Progenitor cell of endocrine pancreas (in vitro differentiated cells): ENCODE data around the gene RGP1. TPM values are rescaled to one million over a fixed set of nuclear protein-coding genes. Genes with fewer than 3 reads are reported as not detected.

Experiments
- DNase-seq: peaks from one replicate; pipeline ENCODE4 v3.0.0; 2021; ENCODE audit warnings: low spot score; ENCODE audit not compliant: unreplicated experiment
- H3K27ac Mint-ChIP-seq: 2 replicates; pipeline ENCODE4 v1.8.0; 2021; ENCODE audit warnings: mild to moderate bottlenecking, moderate library complexity, mixed read lengths
- H3K27me3 Mint-ChIP-seq: 2 replicates; pipeline ENCODE4 v1.8.0; 2021; ENCODE audit warnings: mixed read lengths
- H3K36me3 Mint-ChIP-seq: 2 replicates; pipeline ENCODE4 v1.8.0; 2022; ENCODE audit warnings: mixed read lengths; ENCODE audit not compliant: insufficient read depth
- H3K4me1 Mint-ChIP-seq: 2 replicates; pipeline ENCODE4 v1.8.0; 2021; ENCODE audit warnings: low read depth, mixed read lengths
- H3K4me3 Mint-ChIP-seq: 2 replicates; pipeline ENCODE4 v1.8.0; 2021; ENCODE audit warnings: low read depth, mild to moderate bottlenecking, moderate library complexity, mixed read lengths
- H3K9me3 Mint-ChIP-seq: 2 replicates; pipeline ENCODE4 v1.8.0; 2021; ENCODE audit warnings: low read depth, mixed read lengths
- CTCF ChIP-seq: fragments of 200-600 bp; sonication (generic); IDR thresholded peaks from one replicate; pipeline ENCODE4 v1.5.0; 2021; ENCODE audit warnings: antibody characterized with exemption, mild to moderate bottlenecking; ENCODE audit not compliant: unreplicated experiment
- total RNA-seq: library from RNA; stranded (reverse); gene quantifications from 2 replicates; pipeline ENCODE4 v1.2.1, GENCODE V29; 2021

Gene RGP1
- total RNA-seq, 1 donor from 2014 or later = 40.0 TPM

GRCh38 chr9:35711501-35712428 lies 37.3 kb upstream of the RGP1 start:
- no peak for DNase-seq
- Mint-ChIP-seq H3K4me3 (no peak overlapping the region), H3K4me1 (no peaks in the 10 kb centered on the region), H3K27ac (no peak overlapping the region), H3K36me3 (peaks cover 41% of the 10 kb centered on the region), H3K9me3 (no peaks in the 10 kb centered on the region), H3K27me3 (no peaks in the 10 kb centered on the region)
- TF ChIP-seq CTCF = no peak

GRCh38 chr9:35712762-35713400 lies 36.2 kb upstream of the RGP1 start:
- no peak for DNase-seq
- Mint-ChIP-seq H3K36me3 (peaks cover 33% of the 10 kb centered on the region), H3K9me3 (no peaks in the 10 kb centered on the region), H3K4me1 (no peaks in the 10 kb centered on the region), H3K27ac (no peak overlapping the region), H3K4me3 (no peak overlapping the region), H3K27me3 (no peaks in the 10 kb centered on the region)
- peak; percentile 17 for TF ChIP-seq CTCF

GRCh38 chr9:35713578-35713977 lies 35.5 kb upstream of the RGP1 start:
- Mint-ChIP-seq H3K4me1 (no peaks in the 10 kb centered on the region), H3K9me3 (no peaks in the 10 kb centered on the region), H3K27me3 (no peaks in the 10 kb centered on the region), H3K4me3 (no peak overlapping the region), H3K36me3 (peaks cover 27% of the 10 kb centered on the region), H3K27ac (no peak overlapping the region)
- no peak for TF ChIP-seq CTCF
- no peak for DNase-seq

GRCh38 chr9:35714123-35714522 lies 35.0 kb upstream of the RGP1 start:
- H3K4me3 Mint-ChIP-seq = no peak overlapping the region
- no peak for TF ChIP-seq CTCF
- H3K36me3 Mint-ChIP-seq = peaks cover 25% of the 10 kb centered on the region
- no peak overlapping the region for H3K27ac Mint-ChIP-seq
- H3K4me1 Mint-ChIP-seq = no peaks in the 10 kb centered on the region
- DNase-seq = no peak
- H3K27me3 Mint-ChIP-seq = no peaks in the 10 kb centered on the region
- no peaks in the 10 kb centered on the region for H3K9me3 Mint-ChIP-seq

- H3K27ac Mint-ChIP-seq = peak overlapping the region; percentile 45
- DNase-seq = no peak
- no peaks in the 10 kb centered on the region for H3K27me3 Mint-ChIP-seq
- H3K4me1 Mint-ChIP-seq = no peaks in the 10 kb centered on the region
- H3K4me3 Mint-ChIP-seq = no peak overlapping the region
- peaks cover 29% of the 10 kb centered on the region for H3K36me3 Mint-ChIP-seq
- no peaks in the 10 kb centered on the region for H3K9me3 Mint-ChIP-seq
- TF ChIP-seq CTCF = no peak
Measured at GRCh38 chr9:35714579-35715252, 34.4 kb upstream of the RGP1 start.
